Activated effector memory CD4-positive, alpha-beta T cell treated with anti-CD3 and anti-CD28 coated beads, Interleukin-2, amount 50 U/mL, for 16 hours (primary cell): Measurements from ENCODE around the gene LDLRAD4.

Experiments
- DNase-seq: peaks from one replicate; pipeline ENCODE4 v3.0.0-alpha.2; 2020

The LDLRAD4 gene

DNA sequence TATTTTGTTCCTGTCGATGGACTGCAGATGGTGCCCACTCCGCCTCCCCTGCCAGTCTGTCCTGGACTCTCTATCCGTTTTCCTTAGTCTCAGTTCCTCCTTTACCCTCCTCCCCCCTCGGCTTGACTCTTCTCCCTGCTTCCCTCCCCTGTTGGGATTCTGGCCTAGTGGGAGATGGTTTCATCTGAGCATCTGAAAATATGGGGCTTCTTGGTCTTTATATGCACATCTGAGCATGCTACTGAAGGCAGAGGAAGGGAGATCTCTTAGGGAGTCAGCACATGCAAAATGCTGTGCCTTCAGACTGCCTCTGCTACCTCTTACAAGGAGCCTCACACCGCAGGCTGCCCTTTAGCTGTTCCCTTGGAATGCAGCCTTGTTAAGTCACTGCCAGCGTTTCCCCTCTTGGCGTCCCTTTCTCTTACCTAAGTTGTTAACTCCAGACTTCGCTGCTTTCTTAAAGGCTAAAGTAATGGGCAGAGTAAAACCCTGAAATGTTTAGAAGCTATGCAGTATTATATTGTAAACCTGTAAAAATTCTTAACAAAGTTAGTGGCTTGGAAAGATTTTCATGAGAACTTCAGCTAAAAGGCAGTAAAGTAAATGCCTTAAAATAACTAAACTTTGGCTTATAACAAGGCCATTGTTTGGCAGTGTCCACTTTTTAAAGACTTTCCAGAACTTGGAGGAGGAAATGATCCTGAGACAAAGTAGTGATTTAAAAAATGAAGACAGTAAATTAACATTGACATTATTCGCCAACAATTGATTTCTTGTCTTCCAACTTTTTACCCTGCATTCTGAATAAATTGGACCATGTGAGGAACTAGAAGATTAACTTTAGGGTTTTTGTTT is 49.8 kb downstream of the LDLRAD4 start:
- DNase-seq: no peak

DNA sequence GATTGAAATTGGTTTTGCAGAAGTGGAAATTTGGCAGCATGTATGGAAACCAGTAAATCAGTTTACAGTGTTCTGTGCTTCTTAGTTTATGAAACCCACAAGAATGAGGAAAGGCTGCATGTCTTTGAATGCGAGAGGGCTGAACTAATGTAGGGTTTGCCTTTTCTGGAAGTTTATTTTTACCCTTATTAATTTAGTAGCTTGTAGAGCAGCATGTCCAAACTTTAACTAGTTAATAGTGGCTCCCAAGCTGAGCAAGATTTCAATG is 50.4 kb downstream of the LDLRAD4 start:
- no peak for DNase-seq

DNA sequence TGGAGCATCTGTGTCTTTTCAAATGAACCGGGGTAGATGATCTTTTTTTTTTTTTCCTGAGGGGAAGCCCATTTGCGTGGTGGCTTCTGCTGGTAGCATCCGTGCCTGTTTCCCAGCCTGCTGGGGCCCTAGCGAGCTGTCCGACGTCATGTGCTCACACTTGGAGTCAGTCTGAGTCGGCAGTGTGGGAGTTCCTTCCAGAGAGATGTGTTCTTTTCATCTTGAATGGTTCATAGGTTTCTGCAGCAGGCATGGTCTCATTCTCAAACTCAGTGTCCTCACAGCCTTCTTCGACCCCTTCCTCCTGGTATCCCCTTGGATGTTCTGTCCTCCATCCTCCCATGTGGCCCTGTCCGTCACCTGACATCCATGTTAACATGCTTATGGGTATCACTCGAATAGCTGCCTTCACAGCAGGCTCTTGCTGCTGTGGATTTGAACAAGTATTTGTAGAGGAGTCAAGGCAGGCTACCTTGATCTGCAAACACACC is 51.0 kb downstream of the LDLRAD4 start:
- DNase-seq: no peak

GRCh38 chr18:13270279-13270855 is 51.8 kb downstream of the LDLRAD4 start:
- no peak for DNase-seq

- no peak for DNase-seq
Observed at GRCh38 chr18:13271302-13271911, 52.8 kb downstream of the LDLRAD4 start.

- DNase-seq: no peak
Observed at GRCh38 chr18:13272416-13272815, 53.9 kb downstream of the LDLRAD4 start.

DNA sequence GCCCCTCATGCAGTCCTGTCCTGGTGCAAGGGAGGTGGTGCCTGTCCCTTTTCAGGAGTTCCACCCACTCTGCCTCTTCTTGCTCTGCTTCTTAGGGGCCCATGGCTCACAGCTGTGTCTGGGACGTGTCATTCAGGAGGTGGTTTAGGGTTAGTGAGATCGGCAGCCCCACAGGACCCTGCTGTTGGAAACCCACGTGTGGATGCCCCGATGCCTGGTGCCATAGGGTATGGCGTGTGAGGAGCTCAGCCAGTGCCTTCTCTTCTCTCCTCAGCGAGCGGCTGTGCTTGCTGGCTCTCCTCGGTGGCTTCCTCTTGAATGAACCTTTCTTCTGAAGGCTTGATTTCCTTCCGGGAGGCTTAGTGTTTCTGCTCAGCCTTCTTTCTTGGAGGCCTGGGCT is 55.2 kb downstream of the LDLRAD4 start:
- peak; percentile 72 for DNase-seq

- DNase-seq: no peak
Observed at GRCh38 chr18:13275075-13275474, 56.5 kb downstream of the LDLRAD4 start.

DNA sequence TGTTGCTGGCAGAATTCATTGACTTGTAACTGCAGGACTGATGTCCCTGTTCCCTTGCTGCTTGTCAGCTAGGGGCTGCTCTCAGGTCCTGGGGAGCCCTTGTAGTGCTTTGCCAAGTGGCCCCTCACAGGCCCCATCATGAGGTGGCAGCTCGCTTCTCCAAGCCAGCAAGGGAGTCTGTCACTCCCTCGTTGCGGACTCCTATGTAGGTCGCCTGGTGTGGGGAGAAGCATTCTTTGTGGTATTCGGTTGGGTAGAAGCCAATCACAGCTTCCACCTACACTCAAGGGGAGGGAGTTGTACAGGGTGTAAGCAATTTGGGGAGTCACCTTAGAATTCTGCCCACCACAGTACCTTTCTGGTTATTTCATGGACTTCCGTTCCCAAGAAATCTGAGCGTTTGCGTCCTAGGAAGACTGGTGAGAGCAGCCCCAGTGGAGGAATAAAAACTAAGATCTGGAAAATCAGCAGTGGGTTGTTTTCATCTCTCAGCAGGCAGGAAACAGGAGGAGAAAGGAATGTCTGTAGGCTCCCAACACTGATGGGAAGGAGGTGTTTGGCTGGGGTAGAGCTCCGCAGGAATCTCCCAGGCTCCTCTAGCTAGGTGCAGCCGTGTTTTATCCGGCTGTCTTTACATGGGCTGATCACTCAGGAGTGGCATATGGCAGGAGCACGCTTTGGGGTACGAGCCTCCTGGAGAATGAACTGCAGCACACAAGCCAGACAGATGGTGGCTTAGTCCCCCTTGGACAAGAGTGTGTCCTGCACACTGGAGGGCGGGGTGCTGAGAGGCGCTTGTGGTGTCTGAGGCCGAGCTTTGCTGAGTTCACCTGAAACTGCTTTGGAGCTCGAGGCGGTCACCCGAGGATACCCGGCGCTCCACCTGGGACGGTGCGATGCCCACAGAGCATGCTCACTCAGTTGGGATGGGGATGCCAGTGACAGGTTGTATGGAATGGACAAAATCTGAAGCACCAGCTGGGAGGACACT is 58.3 kb downstream of the LDLRAD4 start:
- DNase-seq: peak; percentile 71

- DNase-seq: no peak
Observed at GRCh38 chr18:13278062-13278630, 59.6 kb downstream of the LDLRAD4 start.

DNA sequence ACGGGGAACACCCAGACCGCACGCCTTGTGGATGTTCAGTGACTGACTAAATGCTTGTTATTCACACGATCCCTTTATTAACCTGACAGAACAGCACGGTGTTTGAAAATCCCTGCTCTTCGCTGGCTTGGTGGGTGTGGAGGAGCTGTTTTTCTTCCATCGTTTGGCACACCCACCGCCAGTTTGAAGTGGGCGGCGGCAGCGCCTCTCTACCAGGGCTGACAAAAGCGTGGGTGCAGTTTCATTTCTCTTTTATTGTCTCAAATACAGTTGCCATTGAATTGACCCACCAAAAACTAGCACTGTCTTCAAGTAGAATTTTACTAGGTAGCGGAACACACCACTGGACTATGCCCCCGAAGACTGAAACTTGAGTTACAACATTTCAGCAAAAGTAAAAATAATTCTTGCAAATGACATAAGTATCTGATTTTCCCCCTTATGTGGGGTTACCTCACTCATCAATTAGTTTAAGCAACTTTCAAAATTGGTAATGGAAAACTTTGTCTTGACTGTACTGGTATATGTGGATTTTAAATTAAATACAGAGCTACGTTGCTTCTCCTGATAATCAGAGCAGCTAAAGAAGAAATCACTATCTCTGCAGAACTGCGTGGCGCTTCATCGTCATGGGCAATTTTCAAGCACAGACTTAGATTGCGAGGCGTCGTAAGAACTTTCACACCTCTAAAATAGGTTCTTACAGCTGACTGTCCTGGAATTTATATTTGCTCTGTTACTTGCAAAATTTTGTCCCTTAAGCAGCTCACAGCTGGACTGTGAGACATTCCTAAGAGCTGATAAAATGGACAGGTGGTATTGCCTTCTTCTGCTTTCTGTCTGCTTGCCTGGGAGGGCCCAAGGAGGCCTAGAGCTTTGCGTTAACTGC is 60.9 kb downstream of the LDLRAD4 start:
- DNase-seq: peak; percentile 79

DNA sequence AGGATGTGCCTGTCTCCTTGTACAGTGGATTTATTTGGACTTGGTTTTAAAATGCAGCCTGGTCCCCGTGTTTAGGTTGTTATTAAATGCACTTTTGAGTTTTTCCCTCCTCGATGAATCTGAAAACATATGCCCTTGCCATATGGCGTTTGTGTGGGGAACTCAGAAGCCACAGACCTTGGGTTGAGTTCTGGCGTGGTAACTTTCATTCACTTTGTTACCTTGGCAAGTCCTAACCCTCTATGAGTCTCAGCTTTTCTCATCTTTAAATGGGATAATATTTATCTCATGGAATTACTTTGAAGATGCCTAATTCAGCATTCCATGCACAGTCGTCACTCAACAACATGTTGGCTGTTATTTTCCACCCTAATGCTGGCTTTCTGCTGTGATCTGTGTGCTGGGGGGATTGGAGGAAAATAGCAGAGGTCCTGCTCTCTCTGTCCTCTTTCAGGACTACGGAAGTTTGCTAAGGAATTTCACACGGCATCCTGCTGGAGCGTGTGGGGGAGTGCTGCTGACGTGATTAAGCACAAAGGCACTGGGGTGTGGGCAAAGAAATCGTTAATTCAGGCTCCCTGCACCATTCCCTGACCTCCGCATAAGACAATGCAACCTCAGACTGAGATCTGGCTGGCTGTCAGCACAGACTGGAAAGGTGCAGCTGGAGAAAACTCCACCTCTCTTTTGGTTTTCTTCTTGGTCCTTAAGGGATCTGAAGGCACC is 61.7 kb downstream of the LDLRAD4 start:
- no peak for DNase-seq

GRCh38 chr18:13281406-13281805 is 62.8 kb downstream of the LDLRAD4 start:
- no peak for DNase-seq

DNA sequence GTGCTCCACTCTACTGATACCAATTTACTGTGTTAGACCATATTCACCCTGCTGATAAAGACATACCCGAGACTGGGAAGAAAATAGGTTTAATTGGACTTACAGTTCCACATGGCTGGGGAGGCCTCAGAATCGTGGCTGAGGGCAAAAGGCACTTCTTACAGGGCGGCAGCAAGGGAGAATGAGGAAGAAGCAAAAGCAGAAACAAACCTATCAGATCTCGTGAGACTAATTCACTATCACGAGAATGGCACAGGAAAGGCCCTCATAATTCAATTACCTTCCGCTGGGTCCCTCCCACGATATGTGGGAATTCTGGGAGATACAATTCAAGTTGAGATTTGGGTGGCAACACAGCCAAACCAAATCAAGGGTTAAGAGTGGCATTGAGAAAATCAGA is 65.2 kb downstream of the LDLRAD4 start:
- DNase-seq: no peak

DNA sequence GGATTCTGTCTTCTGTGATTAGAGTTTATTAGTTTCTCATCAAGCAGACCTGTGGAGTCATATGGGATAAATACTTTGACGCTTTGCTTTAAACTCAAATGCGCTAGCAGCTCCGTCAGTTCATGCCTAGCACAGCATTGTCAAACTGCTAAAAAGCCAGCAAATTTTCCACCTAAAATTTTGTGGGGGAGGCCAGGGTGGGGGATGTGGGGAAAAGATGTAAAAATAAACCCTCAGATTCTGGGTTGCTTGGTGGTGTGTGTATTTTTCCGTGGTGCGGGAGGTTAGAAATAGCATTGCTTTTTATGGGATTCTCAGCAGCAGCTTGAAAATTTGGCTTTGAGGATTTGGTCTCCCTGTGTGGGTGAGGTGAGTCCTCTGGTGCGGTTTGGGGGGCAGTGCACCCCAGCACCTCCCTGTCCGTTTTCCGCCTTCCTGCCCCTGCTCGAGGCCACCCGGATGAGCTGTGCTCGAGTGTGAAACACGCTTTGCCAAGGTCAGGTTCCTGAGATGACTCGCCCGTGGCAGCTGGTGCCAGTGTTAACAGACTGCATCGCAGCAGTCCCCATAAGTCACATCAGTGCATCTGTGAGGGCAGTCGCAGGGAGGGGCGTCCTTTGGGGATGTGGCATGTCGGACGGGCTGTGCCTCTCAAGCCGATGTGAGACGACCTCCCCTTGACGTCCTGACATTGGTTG is 65.9 kb downstream of the LDLRAD4 start:
- peak; percentile 76 for DNase-seq

DNA sequence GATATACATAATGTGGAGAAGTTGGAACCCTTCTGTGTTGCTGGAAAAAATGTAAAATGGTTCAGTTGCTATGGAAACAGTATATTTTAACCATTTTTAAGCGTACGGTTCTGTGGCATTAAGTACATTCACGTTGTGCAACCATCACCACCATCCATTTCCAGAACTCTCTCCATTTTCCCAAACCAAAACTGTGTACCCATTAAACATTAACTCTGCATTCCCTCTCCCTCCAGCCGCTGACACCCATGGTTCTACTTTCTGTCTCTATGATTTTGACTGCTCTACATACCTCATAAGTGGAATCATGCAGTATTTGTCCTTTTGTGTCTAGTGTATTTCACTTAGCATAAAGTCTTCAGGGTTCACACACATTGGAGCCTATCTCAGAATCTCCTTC is 67.3 kb downstream of the LDLRAD4 start:
- no peak for DNase-seq

DNA sequence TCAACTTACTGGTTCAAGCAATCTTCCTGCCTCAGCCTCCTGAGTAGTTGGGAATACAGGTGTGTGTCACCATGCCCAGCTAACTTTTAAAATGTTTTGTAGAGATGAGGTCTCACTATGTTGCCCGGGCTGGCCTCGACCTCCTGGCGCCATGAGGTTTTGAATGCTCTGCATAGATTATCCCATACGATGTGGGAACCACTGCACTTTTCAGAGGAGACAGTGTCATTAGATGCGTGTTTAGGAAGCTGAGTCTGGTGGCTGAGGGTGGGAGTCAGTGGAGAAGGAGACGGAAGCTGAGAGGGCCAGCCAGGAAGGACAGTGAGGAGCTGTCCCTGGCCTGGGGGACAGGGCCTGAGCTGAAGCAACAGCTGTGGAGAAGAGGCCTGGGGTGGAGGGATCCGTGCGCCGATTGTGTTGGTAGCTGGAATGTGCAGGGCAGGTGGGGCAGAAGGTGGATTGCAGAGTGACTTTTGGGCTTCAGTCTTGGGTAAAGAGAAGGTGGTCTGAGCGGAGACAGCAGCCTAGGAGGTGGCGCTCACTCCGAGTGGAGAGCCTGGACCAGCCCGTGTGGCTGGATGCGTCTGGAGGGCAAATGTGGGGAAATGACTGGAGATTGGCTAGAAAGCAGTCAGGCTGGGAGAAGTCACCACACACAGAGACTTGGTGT is 68.0 kb downstream of the LDLRAD4 start:
- DNase-seq: no peak

- DNase-seq: no peak
Observed at GRCh38 chr18:13287372-13287771, 68.8 kb downstream of the LDLRAD4 start.

DNA sequence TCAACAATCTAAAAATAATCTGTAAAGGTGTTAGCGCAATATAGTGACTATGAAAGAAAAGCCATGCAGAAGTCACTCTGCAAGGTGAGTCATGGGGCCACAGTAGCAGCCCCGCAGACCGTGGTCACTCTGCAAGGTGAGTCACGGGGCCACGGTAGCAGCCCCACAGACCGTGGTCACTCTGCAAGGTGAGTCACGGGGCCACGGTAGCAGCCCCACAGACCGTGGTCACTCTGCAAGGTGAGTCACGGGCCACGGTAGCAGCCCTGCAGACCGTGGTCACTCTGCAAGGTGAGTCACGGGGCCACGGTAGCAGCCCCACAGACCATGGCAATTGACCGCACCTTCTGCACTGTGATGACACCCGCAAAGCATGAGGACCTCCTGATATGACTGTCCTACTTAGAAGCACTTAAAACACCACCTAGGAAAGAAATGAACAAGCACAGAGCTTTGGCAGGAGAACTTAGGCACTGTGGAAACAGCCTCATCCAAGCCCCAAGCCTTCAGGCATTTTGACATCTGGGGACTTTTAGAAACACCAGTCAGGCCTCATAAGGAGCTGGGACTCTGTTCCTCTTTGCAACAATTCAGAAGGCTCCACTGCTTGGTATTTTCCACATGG is 70.1 kb downstream of the LDLRAD4 start:
- DNase-seq: no peak
